HG03097 (cell line): ENCODE results near the gene MTOR.

Experiments used
- ATAC-seq: cut with Tn5 transposase; IDR thresholded peaks from one replicate; pipeline ENCODE4 v1.9.1; 2021; ENCODE audit not compliant: unreplicated experiment, low FRiP score

Gene MTOR

GRCh38 chr1:11229203-11229602 is 33.1 kb downstream of the MTOR start:
- no peak for ATAC-seq

DNA sequence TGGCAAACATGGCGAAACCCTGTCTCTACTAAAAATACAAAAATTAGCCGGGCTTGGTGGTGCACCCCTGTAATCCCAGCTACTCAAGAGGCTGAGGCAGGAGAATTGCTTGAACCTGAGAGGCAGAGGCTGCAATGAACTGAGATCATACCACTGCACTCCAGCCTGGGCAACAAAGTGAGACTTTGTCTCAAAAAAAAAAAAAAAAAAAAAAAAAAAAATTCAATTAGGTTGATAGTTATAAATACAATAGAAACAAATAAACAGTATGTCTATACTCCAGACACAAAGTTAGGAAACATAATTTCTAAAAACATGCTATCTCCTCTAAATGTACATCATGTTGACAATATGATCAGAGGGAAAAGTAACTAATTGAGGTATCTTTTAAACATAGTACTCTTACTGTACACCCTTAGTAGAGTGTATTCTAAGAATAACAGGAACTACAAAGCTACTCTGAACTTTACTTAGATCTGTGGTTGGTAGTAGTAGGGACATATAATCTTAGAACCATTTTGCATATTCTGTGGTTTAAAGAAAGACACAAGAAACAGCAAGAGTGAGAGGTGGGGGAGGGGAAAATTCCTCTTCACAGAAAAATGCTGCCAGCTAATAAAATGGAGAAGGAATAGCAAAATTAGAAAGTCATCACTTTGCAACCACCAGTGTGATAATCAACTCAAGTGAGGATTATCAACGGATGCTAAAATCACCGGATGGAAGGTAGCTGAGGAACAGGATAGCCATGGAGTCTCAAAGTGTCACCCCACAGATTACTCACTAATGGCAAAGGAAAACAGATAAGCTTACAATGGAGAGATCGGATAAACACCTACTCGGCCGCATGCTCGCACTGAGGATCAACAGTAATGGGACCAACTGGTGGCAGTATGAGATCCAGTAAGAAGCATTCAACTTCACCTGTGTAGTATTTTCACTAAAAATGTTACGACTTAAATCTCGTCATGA is 35.0 kb downstream of the MTOR start:
- ATAC-seq: no peak

DNA sequence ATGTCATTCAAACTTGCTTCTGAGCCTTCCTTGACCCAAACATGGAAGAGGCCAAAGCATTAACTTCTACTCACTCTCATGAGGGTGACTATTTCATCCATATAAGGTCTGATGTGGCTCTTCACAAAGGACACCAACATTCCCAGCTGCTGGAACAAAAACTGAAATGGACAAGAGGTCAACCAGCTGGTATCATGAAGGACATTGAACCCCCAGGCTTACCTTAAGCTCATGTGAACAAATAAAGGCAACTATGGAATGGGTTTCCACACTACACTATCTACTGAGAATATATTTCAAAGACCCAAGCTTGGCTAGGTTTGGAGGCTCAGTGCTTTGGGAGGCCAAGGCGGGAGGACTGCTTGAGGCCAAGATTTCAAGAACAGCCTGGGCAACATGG is 46.3 kb downstream of the MTOR start:
- no peak for ATAC-seq

DNA sequence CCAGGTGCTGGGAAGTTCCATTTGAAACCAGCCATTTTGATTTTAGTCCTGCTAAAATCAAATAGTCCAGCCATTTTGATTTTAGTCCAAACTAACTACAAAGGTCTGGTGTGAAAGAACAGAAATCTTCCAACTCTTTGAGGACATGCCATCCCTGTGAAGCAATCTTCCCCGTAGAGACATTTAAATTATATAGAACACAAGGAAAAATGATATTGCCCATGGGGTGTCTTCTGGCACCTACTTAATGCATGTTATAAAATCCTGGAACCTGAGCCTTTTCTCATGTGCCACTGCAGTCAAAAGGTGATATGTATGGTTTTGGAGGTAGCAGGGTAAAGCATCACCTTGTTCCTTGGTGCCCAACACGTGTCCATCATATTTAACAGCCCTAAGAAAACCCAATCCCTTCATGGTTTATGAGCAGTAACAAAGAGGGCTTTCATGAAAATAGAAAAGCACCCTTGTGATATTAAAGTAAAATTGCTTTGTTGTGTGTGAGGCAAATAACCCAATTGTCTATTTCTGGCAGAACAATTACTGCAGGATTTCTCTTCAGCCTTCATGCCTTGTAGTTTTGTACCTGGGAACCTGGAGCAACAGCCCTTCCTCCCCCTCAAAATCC is 46.9 kb downstream of the MTOR start:
- no peak for ATAC-seq

DNA sequence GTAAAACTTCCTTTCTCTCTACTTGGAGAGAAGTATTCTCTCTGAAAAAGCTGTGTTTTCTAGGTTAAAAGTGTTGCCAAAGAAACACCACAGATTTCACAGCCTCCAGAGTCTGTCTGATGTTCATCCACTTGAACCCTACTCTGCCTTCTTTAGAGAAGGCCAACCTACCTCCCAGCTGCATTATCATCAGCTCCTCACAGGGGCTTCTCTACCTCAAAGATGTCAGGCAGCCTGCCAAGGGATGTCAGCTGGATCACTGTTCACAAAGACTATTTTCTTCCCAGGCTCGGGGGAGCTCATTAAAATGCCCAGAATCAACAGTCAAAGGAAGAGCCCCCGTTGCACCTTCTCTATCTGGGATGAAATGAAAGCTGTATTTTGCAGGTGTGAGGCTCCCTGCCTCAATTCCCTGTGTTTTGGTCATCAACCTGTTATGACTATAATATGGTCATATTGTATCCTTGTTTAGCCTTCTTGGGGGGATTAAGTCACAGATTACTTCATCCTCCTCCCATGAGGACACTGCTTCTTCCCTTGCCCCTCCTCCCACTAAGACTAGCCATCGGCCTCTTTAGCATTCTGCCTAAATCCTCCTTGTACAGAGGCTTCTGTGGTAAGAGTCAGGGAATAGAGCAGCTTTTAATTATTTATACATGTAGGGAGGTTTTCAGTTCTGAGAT is 47.5 kb downstream of the MTOR start:
- no peak for ATAC-seq

- no peak for ATAC-seq
Observed at GRCh38 chr1:11211925-11212587, 50.3 kb downstream of the MTOR start.

GRCh38 chr1:11211461-11211860 is 50.9 kb downstream of the MTOR start:
- ATAC-seq: no peak

DNA sequence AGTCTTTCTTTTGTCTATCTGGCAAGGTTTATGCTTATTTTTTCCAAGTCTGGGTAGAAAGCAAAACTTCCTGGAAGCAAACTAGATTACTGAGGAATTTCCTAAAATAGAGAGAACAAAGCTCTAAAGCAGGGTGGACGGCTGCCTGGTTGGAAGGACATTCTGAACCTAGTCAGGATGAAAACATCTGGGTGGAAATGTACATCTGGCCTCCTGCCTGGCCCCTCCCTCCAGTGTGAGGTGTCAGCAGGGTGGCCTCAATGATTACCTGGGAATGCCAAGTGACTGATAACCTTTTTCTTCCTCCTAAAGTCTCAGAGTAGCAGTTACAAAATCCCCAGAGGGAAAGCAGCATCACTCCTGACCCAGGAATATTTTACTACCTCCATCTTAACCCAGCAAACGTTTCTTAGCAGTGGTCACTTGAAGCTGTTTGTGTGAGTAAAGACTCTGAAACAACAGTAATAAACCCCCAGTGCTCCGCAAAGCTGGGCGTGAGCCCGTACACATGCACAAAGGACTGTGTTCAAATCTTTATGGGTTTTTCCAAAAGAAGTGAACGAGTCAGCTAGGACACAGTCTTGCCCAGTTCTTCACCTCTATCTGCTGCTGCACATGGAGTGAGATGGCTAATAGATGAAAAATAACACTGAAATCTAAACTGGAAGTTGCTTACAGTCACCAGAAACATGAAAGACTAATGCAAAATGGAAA is 54.3 kb downstream of the MTOR start:
- ATAC-seq: no peak

DNA sequence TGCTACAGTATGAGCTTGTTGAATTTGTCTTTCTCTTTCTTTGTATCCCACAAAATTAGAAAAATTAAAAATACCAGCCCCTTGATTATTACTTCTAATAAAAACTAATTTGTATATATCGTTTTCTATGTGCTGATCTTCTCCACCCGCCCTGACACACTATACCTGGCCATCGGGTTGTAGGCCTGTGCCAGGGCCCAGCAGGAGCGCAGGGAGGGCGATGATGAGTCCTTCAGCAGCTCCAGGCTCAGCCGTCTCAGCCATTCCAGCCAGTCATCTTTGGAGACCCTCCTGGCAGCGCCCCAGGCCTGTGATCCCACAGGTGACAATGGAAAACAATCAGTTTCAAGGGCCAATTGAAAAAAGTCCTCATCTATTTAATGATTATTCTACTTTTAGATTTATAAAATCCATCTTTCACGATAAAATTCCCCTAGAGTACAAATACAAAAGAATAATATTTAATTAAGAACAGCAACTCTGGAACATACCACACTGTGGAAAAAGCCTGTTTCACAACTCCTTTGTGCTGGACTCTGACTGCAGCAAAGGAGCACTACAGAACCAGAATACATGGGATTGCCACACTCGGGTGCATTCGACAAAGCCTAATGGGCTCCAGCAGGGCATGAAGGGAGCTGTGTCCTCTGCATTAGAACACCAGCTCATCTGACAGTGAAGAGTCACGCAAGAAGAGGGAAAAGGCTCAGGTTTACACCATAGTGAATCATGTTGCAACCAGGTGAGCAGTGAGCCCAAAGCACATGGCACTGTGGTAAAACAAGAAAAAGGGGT is 57.8 kb downstream of the MTOR start:
- ATAC-seq: no peak

- no peak for ATAC-seq
Observed at GRCh38 chr1:11198851-11199594, 63.3 kb downstream of the MTOR start.

GRCh38 chr1:11198257-11198656 is 64.1 kb downstream of the MTOR start:
- ATAC-seq: no peak

DNA sequence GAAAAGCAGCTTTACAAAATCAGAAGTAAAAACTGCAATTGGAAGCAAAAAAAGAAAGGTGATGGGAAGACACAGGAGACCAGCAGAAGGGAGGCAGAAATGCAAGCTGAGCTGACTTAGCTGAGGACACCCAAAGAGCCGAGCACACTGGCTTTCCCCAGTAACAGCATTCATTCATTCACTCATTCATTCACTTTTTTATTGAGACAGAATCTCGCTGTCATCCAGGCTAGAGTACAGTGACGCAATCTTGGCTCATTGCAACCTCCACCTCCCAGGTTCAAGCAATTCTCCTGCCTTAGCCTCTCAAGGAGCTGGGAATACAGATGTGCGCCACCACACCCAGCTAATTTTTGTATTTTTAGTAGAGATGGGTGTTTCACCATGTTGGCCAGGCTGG is 65.0 kb downstream of the MTOR start:
- ATAC-seq: no peak

DNA sequence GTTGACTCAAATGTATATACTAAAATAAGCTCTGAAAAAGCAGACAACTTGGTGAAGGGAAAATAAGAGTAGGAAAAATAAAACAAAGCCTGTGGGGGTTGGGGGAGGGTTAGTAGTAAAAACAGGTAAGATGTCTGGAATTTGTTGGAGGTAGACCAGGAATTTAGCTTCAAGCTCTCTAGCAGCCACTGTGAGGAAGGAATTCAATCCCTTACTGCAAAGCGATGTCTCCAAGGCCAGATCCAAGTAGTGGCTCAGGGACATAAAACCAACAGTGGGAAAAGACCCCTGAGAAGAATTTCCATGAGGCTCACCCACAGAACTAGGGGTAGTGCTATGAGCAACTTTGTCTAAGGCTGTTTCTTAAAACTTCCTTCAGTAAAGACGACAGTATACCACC is 65.4 kb downstream of the MTOR start:
- ATAC-seq: no peak

DNA sequence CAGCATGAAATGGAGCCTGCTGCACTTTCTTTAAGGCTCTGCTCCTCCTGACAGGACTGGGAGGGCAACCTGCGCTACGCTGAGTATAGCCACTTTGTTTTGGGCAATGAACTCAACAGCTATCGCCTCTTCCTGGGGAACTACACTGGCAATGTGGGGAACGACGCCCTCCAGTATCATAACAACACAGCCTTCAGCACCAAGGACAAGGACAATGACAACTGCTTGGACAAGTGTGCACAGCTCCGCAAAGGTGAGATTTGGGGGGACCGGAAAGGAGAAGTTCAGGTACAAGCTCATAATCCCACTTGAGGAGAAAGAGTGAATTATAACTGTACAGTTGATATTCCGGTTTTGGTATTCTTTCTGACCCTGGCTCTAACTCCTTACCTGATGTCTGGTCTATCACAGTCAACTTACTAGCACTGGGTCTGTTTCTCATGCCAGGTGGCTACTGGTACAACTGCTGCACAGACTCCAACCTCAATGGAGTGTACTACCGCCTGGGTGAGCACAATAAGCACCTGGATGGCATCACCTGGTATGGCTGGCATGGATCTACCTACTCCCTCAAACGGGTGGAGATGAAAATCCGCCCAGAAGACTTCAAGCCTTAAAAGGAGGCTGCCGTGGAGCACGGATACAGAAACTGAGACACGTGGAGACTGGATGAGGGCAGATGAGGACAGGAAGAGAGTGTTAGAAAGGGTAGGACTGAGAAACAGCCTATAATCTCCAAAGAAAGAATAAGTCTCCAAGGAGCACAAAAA is 67.8 kb downstream of the MTOR start:
- no peak for ATAC-seq

DNA sequence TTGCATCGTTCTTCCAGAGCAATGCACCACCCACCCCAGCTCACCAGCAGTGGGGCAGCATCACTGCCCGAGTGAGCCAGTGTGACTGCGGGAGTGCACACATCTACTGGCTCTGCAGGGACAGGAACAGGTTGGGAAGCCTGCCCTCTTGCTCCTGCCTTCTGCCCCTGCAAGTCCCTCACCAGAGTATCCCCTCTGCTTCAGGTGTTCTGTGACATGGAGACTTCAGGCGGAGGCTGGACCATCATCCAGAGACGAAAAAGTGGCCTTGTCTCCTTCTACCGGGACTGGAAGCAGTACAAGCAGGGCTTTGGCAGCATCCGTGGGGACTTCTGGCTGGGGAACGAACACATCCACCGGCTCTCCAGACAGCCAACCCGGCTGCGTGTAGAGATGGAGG is 69.0 kb downstream of the MTOR start:
- ATAC-seq: no peak

DNA sequence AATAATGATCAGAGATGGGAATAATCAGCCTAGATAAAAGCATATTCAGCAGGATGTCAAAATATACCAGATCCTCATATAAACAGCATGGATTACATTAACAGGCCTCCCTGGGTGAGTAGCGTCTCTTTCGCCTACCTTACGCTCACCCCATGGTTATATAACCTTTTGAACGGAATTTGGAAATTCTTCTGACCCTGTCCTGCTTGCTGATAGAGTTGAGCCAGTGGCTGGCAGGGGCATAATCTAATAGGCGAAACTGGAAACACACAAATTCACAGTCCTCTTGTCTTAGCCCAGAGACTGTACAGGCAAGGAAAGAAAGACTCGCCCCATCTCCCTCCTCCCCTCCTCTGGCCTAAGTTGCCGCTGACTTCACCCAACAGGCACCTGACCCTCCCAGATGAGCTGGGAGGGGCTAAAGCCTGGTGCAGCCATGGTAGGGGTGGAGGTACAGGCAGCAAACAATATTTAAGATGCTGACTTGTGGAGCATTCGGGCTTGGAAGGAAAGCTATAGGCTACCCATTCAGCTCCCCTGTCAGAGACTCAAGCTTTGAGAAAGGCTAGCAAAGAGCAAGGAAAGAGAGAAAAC is 73.4 kb downstream of the MTOR start, which contains the start of gene ANGPTL7:
Gene ANGPTL7 (plus strand): TSS at position 498 of the 594 bp plus-strand sequence. CDS start 225 bp downstream, outside the sequence.
- ATAC-seq: no peak

DNA sequence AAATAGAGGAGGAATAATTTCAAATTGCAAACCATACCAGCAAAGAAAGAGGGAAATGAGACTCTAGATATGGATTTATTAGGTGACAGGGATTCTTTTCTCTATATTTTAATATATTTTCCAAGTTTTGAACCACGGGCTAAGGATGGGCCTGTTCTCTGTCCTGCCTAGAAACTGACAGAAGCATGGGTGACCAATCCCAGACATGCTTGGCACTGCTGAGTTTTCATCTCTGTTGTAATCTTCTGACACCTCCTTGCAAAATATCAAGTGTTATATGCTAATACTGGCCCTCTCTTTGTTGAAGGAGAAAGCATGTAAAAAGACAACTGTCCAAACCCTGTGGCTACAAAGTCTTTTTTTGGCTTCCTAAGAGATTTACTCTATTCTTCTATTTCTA is 74.0 kb downstream of the MTOR start:
- no peak for ATAC-seq

DNA sequence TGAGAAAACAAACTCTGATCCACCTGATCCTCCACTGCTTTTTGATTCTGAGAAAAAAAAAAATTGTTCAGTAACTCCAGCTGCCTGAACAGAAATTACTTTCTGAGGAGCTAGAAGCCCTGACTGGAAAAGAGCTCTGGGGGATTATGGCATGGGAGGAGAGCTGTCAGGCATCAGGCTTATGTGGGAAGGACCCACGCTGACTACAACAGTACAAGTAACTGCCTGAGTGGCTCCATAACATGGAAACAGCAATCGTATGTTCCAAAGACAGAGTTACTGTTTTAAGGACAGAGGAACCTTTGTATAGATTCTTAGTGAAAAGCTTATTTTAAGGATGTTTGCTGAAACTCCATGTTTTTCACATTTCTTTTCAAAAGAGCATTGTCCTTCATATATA is 74.4 kb downstream of the MTOR start:
- no peak for ATAC-seq
